IPS-15b (cell line): ENCODE results near the gene KDM3B.
A peak's percentile ranks its signal among the peaks of the same experiment; 100 is the strongest.
"Not testable (repeated sequence)": the region's sequence is repeated elsewhere in the genome, so short reads cannot be mapped to it uniquely, and the experiment has no call there.

Source experiments
- H3K27me3 ChIP-seq: one replicate; pipeline ENCODE4 v1.6.1; 2013; ENCODE audit warnings: low read length; ENCODE audit not compliant: control insufficient read depth, insufficient read depth
- H3K36me3 ChIP-seq: one replicate; pipeline ENCODE4 v1.6.1; 2013; ENCODE audit warnings: low read length; ENCODE audit not compliant: control insufficient read depth, insufficient read depth
- H3K4me1 ChIP-seq: one replicate; pipeline ENCODE4 v1.6.1; 2013; ENCODE audit warnings: mild to moderate bottlenecking, low read length; ENCODE audit not compliant: control insufficient read depth, insufficient read depth
- H3K4me3 ChIP-seq: one replicate; pipeline ENCODE4 v1.5.1; 2013; ENCODE audit warnings: low read depth, low read length
- H3K9ac ChIP-seq: one replicate; pipeline ENCODE4 v1.6.1; 2013; ENCODE audit warnings: low read depth, mild to moderate bottlenecking, low read length
- H3K9me3 ChIP-seq: one replicate; pipeline ENCODE4 v1.6.1; 2013; ENCODE audit warnings: mild to moderate bottlenecking, low read length; ENCODE audit not compliant: control insufficient read depth, insufficient read depth

The KDM3B gene

GRCh38 chr5:138352071-138352721, at the start of gene KDM3B:
KDM3B (plus strand) TSS chr5:138352685; CDS start chr5:138352796, 111 bp downstream.
- Histone ChIP-seq H3K9me3 (peaks cover 3% of the 10 kb centered on the region), H3K4me1 (peaks cover 4% of the 10 kb centered on the region), H3K4me3 (peak within 1 kb of the TSS; percentile 95), H3K36me3 (peaks cover 9% of the 10 kb centered on the region), H3K27me3 (no peaks in the 10 kb centered on the region), H3K9ac (peak within 1 kb of the TSS; percentile 91)

GRCh38 chr5:138303372-138303771, 49.1 kb upstream of the KDM3B start:
- Histone ChIP-seq H3K4me1 (no peaks in the 10 kb centered on the region), H3K27me3 (no peaks in the 10 kb centered on the region), H3K36me3 (no peaks in the 10 kb centered on the region), H3K9me3 (no peaks in the 10 kb centered on the region), H3K9ac (no peak overlapping the region), H3K4me3 (no peak overlapping the region)

GRCh38 chr5:138305797-138306196, 46.7 kb upstream of the KDM3B start:
- Histone ChIP-seq H3K4me3 (no peak overlapping the region), H3K4me1 (no peaks in the 10 kb centered on the region), H3K36me3 (no peaks in the 10 kb centered on the region), H3K9ac (no peak overlapping the region), H3K27me3 (no peaks in the 10 kb centered on the region), H3K9me3 (no peaks in the 10 kb centered on the region)

GRCh38 chr5:138315751-138316278, 36.7 kb upstream of the KDM3B start:
- Histone ChIP-seq H3K4me3 (no peak overlapping the region), H3K9ac (no peak overlapping the region), H3K9me3 (no peaks in the 10 kb centered on the region), H3K4me1 (no peaks in the 10 kb centered on the region), H3K36me3 (peaks cover 10% of the 10 kb centered on the region), H3K27me3 (no peaks in the 10 kb centered on the region)

- Histone ChIP-seq H3K4me3 (no peak overlapping the region), H3K4me1 (no peaks in the 10 kb centered on the region), H3K9me3 (no peaks in the 10 kb centered on the region), H3K9ac (no peak overlapping the region), H3K36me3 (peaks cover 10% of the 10 kb centered on the region), H3K27me3 (no peaks in the 10 kb centered on the region)
These were observed 36.1 kb upstream of the KDM3B start for GRCh38 chr5:138316355-138316754.

- not testable (repeated sequence) for H3K27me3 ChIP-seq, H3K4me1 ChIP-seq, H3K9me3 ChIP-seq, H3K4me3 ChIP-seq, H3K9ac ChIP-seq
- H3K36me3 ChIP-seq: peaks cover 11% of the 10 kb centered on the region
These were observed 34.3 kb upstream of the KDM3B start for GRCh38 chr5:138318211-138318610.

- peaks cover 3% of the 10 kb centered on the region for H3K4me1 ChIP-seq
- H3K27me3 ChIP-seq: no peaks in the 10 kb centered on the region
- peak overlapping the region; percentile 80 for H3K4me3 ChIP-seq
- no peaks in the 10 kb centered on the region for H3K9me3 ChIP-seq
- H3K9ac ChIP-seq: peak overlapping the region; percentile 92
- no peaks in the 10 kb centered on the region for H3K36me3 ChIP-seq
These were observed 21.6 kb upstream of the KDM3B start for GRCh38 chr5:138330813-138331448.

GRCh38 chr5:138331449-138332368, 20.8 kb upstream of the KDM3B start, which contains the start of gene CDC25C:
CDC25C (minus strand) TSS chr5:138331804; CDS start chr5:138331180, 624 bp downstream.
- Histone ChIP-seq H3K27me3 (no peaks in the 10 kb centered on the region), H3K4me3 (peak within 1 kb of the TSS; percentile 88), H3K9me3 (no peaks in the 10 kb centered on the region), H3K9ac (peak within 1 kb of the TSS; percentile 92), H3K36me3 (no peaks in the 10 kb centered on the region), H3K4me1 (peaks cover 7% of the 10 kb centered on the region)

- Histone ChIP-seq H3K9ac (no peak overlapping the region), H3K9me3 (no peaks in the 10 kb centered on the region), H3K27me3 (no peaks in the 10 kb centered on the region), H3K4me3 (no peak overlapping the region), H3K4me1 (peaks cover 15% of the 10 kb centered on the region), H3K36me3 (no peaks in the 10 kb centered on the region)
These were observed 17.5 kb upstream of the KDM3B start for GRCh38 chr5:138334867-138335447.

GRCh38 chr5:138336952-138337684, 15.4 kb upstream of the KDM3B start:
- H3K9me3 ChIP-seq: no peaks in the 10 kb centered on the region
- H3K4me1 ChIP-seq: peaks cover 11% of the 10 kb centered on the region
- no peaks in the 10 kb centered on the region for H3K27me3 ChIP-seq
- H3K36me3 ChIP-seq: peaks cover 6% of the 10 kb centered on the region
- H3K4me3 ChIP-seq: peak overlapping the region; percentile 93
- peak overlapping the region; percentile 100 for H3K9ac ChIP-seq
